ENCODE data around the gene ZNF358.

DNA sequence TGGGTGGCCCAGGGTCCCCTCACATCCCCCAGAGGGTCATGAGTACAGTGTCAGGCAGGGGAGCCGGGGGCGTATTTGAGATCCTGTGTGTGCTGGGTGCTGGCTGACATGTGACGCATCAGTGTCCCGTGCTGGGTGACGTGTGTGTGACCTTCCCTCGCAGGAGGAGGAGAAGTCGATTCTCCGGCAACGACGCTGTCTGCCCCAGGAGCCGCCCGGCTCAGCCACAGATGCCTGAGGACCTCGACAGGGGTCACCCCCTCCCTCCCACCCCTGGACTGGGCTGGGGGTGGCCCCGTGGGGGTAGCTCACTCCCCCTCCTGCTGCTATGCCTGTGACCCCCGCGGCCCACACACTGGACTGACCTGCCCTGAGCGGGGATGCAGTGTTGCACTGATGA, 45.4 kb downstream of the ZNF358 start:
- TF ChIP-seq, protein P1, sequence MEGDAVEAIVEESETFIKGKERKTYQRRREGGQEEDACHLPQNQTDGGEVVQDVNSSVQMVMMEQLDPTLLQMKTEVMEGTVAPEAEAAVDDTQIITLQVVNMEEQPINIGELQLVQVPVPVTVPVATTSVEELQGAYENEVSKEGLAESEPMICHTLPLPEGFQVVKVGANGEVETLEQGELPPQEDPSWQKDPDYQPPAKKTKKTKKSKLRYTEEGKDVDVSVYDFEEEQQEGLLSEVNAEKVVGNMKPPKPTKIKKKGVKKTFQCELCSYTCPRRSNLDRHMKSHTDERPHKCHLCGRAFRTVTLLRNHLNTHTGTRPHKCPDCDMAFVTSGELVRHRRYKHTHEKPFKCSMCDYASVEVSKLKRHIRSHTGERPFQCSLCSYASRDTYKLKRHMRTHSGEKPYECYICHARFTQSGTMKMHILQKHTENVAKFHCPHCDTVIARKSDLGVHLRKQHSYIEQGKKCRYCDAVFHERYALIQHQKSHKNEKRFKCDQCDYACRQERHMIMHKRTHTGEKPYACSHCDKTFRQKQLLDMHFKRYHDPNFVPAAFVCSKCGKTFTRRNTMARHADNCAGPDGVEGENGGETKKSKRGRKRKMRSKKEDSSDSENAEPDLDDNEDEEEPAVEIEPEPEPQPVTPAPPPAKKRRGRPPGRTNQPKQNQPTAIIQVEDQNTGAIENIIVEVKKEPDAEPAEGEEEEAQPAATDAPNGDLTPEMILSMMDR (IDR thresholded peaks at IDR 0.05; ENCODE audit: insufficient read depth, low read depth, low read length), result no peak
- TF ChIP-seq EZH2 (IDR thresholded peaks at IDR 0.05; ENCODE audit: insufficient read depth, low read length), result no peak
